HEK293T (cell line): ENCODE measurements around the gene NUDT2.
"Not testable (repeated sequence)": the region's sequence is repeated elsewhere in the genome, so short reads cannot be mapped to it uniquely, and the experiment has no call there.

Experiments used
- CTCF ChIA-PET: fragments of 350-600 bp; formaldehyde crosslinking; extraction: SDS; loops from one replicate; lab custom pipeline; 2021; ENCODE audit warnings: antibody characterized with exemption, inconsistent platforms; lab: Yijun Ruan, JAX
- POLR2A ChIA-PET: fragments of 350-600 bp; formaldehyde crosslinking; extraction: SDS; loops from one replicate; lab custom pipeline; 2020; ENCODE audit warnings: antibody characterized with exemption, inconsistent platforms; lab: Yijun Ruan, JAX
- DNase-seq: peaks from one replicate; pipeline ENCODE4 v3.0.0; 2012; ENCODE audit warnings: mixed read lengths; ENCODE audit errors: extremely low spot score
- ARNT ChIP-seq: fragments of 450-650 bp; IDR thresholded peaks from 2 replicates; pipeline ENCODE4 v1.6.1; 2017; ENCODE audit warnings: mild to moderate bottlenecking
- BHLHE40 ChIP-seq: fragments of 450-650 bp; IDR thresholded peaks from 2 replicates; pipeline ENCODE4 v1.6.1; 2016; ENCODE audit warnings: mild to moderate bottlenecking, moderate library complexity, borderline replicate concordance
- CTBP1 ChIP-seq: fragments of 450-650 bp; IDR thresholded peaks from 2 replicates; pipeline ENCODE4 v1.6.1; 2016; ENCODE audit warnings: borderline replicate concordance
- ELF4 ChIP-seq: fragments of 450-650 bp; IDR thresholded peaks from 2 replicates; pipeline ENCODE4 v1.6.1; 2017; ENCODE audit warnings: antibody characterized with exemption
- FOXA1 ChIP-seq: fragments of 450-650 bp; IDR thresholded peaks from 2 replicates; pipeline ENCODE4 v1.6.1; 2016; ENCODE audit warnings: mild to moderate bottlenecking
- FOXK2 ChIP-seq: fragments of 450-650 bp; IDR thresholded peaks from 2 replicates; pipeline ENCODE4 v1.6.1; 2016; ENCODE audit warnings: mild to moderate bottlenecking
- FOXM1 ChIP-seq: fragments of 450-650 bp; IDR thresholded peaks from 2 replicates; pipeline ENCODE4 v1.6.1; 2017; ENCODE audit warnings: mild to moderate bottlenecking, borderline replicate concordance
- HDGF ChIP-seq: fragments of 450-650 bp; IDR thresholded peaks from 2 replicates; pipeline ENCODE4 v1.6.1; 2017; ENCODE audit warnings: antibody characterized with exemption, borderline replicate concordance
- L3MBTL2 ChIP-seq: fragments of 450-650 bp; conservative IDR thresholded peaks from 2 replicates; pipeline ENCODE4 v1.6.1; 2016; ENCODE audit warnings: mild to moderate bottlenecking
- LEF1 ChIP-seq: fragments of 450-650 bp; IDR thresholded peaks from 2 replicates; pipeline ENCODE4 v1.6.1; 2017; ENCODE audit warnings: mild to moderate bottlenecking, borderline replicate concordance
- NFRKB ChIP-seq: fragments of 450-650 bp; IDR thresholded peaks from 2 replicates; pipeline ENCODE4 v1.6.1; 2016; ENCODE audit warnings: mild to moderate bottlenecking, moderate library complexity
- SP1 ChIP-seq: fragments of 450-650 bp; IDR thresholded peaks from 2 replicates; pipeline ENCODE4 v1.6.1; 2017
- SUZ12 ChIP-seq: fragments of 450-650 bp; IDR thresholded peaks from 2 replicates; pipeline ENCODE4 v1.6.1; 2016; ENCODE audit warnings: mild to moderate bottlenecking
- TARDBP ChIP-seq: fragments of 450-650 bp; IDR thresholded peaks from 2 replicates; pipeline ENCODE4 v1.6.1; 2016
- ZNF384 ChIP-seq: fragments of 450-650 bp; IDR thresholded peaks from 2 replicates; pipeline ENCODE4 v1.6.1; 2016
- TF ChIP-seq, protein P1 (sequence below): fragments of 450-650 bp; IDR thresholded peaks from 2 replicates; pipeline ENCODE4 v1.6.1; 2016

NUDT2 gene

GRCh38 chr9:34362614-34363214 is 33.3 kb downstream of the NUDT2 start:
- CTCF ChIA-PET, result no interaction called here
- DNase-seq, result no peak
- POLR2A ChIA-PET, result interaction anchor here (0.5 kb wide), 1 partner anchor 14 kb away, joined by 3 read pairs; no protein-coding TSS in a partner anchor
- TF ChIP-seq FOXK2 (no peak), HDGF (no peak), TARDBP (no peak), ARNT (no peak), CTBP1 (no peak), NFRKB (no peak), BHLHE40 (no peak), SUZ12 (no peak), ZNF384 (no peak), L3MBTL2 (no peak), LEF1 (no peak)
- TF ChIP-seq, protein P1, sequence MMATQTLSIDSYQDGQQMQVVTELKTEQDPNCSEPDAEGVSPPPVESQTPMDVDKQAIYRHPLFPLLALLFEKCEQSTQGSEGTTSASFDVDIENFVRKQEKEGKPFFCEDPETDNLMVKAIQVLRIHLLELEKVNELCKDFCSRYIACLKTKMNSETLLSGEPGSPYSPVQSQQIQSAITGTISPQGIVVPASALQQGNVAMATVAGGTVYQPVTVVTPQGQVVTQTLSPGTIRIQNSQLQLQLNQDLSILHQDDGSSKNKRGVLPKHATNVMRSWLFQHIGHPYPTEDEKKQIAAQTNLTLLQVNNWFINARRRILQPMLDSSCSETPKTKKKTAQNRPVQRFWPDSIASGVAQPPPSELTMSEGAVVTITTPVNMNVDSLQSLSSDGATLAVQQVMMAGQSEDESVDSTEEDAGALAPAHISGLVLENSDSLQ, result no peak

- POLR2A ChIA-PET, result no interaction called here
- no peak for DNase-seq
- no peak for TF ChIP-seq L3MBTL2
- no peak for TF ChIP-seq SUZ12
- CTCF ChIA-PET, result no interaction called here
Measured at GRCh38 chr9:34363619-34364351, 34.4 kb downstream of the NUDT2 start.

DNA sequence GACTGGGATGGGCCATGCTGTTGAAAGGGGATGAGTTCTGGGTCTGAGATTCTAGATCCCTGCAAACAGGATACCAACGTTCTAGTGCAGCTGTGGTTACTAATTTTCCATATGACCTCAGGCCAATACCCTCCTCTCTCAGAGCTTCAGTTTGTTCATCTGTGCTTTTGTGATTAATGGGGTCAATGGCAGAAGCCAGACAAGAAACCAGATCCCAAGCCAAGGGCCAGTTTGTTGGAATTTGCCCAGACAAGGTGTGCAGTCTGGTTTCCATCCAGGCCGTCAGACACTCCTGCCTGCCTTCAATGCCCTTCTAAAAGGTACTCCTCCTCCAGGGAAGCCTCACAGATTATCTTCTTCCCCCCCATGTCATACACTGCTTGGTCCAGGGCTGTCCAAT is 35.9 kb downstream of the NUDT2 start:
- no peak for DNase-seq
- POLR2A ChIA-PET, result interaction anchor here (0.8 kb wide), 1 partner anchor 11 kb away, joined by 3 read pairs; the partner anchor contains the start of gene MYORG
- no peak for TF ChIP-seq NFRKB
- TF ChIP-seq FOXA1, result no peak
- TF ChIP-seq SUZ12, result no peak
- TF ChIP-seq TARDBP, result no peak
- TF ChIP-seq CTBP1, result no peak
- TF ChIP-seq SP1, result no peak
- TF ChIP-seq, protein P1, result no peak
- TF ChIP-seq L3MBTL2, result no peak
- no peak for TF ChIP-seq HDGF
- TF ChIP-seq ELF4, result no peak
- no peak for TF ChIP-seq BHLHE40
- no peak for TF ChIP-seq ARNT
- no peak for TF ChIP-seq ZNF384
- TF ChIP-seq FOXM1, result no peak
- no peak for TF ChIP-seq FOXK2
- no peak for TF ChIP-seq LEF1
- CTCF ChIA-PET, result no interaction called here

GRCh38 chr9:34366365-34366764 is 37.0 kb downstream of the NUDT2 start:
- TF ChIP-seq ELF4 (no peak), CTBP1 (no peak), HDGF (no peak), SP1 (no peak), TARDBP (no peak), LEF1 (no peak), FOXK2 (no peak), ZNF384 (no peak), ARNT (no peak), NFRKB (no peak)
- TF ChIP-seq, protein P1, result no peak
- ChIA-PET POLR2A (no interaction called here), CTCF (no interaction called here)
- DNase-seq, result no peak

- DNase-seq, CTCF ChIA-PET, POLR2A ChIA-PET: not testable (repeated sequence)
Measured at GRCh38 chr9:34367751-34368410, 38.5 kb downstream of the NUDT2 start.

DNA sequence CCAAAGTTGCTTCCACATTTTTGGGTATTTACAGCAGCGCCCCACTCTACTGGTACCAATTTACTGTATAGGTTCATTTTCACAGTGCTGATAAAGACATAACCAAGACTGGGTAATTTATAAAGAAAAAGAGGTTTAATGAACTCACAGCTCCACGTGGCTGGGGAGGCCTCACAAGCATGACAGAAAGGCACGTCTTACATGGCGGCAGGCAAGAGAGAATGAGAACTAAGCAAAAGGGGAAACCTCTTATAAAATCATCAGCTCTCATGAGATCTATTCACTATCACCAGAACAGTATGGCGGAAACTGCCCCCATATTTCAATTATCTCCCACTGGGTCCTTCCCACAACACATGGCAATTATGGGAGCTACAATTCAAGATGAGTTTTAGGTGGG is 39.4 kb downstream of the NUDT2 start:
- DNase-seq, POLR2A ChIA-PET, CTCF ChIA-PET: not testable (repeated sequence)

DNA sequence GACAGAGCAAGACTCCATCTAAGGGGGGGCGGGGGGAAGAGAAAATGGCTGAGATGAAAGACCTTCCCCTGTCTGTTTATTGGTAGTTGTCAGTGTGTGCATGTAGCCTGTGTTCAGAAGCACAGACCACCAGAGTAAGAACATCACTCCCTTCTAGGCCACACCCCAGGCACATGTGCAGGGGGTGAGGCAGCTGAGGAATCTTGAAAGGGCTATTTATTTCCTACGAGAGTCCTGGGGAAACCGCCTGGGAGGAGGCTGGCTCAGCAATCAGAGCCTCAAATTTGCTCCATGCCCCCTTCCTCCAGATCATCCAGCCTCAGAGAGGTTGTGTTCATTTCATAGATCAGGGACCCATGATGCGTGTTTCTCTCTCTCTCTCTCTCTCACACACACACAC is 40.3 kb downstream of the NUDT2 start:
- DNase-seq, result no peak
- no peak for TF ChIP-seq CTBP1
- TF ChIP-seq TARDBP, result no peak
- TF ChIP-seq ELF4, result no peak
- no peak for TF ChIP-seq ARNT
- no peak for TF ChIP-seq BHLHE40
- no peak for TF ChIP-seq SUZ12
- TF ChIP-seq L3MBTL2, result no peak
- no peak for TF ChIP-seq LEF1
- TF ChIP-seq HDGF, result no peak
- no peak for TF ChIP-seq FOXM1
- no peak for TF ChIP-seq FOXA1
- TF ChIP-seq NFRKB, result no peak
- TF ChIP-seq FOXK2, result no peak
- no peak for TF ChIP-seq ZNF384
- no peak for TF ChIP-seq SP1
- TF ChIP-seq, protein P1, result no peak
- POLR2A ChIA-PET, result no interaction called here
- CTCF ChIA-PET, result no interaction called here
